Measurements from ENCODE around the gene SPHK2.

SPHK2 gene

DNA sequence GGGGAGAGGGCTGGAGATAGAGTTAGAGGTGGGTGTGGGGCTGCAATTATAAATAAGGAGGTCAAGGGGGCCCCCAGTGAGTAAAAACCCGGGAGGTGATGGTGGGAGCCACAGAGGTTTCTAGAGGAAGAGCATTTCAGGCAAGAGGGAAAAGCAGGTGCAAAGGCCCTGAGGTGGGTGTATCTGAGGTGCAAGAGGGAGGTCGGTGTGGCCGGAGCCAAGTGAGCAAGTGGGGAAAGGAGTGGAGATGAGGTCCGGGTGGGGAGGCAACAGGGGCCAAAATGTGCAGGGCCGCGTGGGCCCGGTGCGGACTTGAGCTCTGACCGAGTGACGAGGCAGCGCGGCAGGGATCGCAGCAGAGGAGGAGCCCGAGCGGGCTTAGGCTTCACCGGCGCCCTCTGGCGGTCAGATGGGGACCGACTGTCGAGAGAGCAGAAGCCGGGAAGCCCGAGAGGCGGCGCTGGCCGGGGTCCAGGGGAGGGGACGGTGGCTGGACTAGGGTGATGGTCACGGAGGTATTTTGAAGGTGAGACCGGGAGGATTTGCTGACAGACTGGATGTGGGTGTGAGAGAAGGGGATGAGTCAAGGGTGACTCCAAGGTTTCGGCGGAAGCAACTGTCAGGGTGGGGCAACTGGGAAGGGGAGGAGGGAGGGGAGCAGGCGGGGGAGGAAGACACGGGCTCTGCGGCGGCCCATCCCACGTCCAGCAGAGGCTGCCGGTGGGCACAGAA is 30.5 kb upstream of the SPHK2 start:
- H3K27ac ChIP-seq (ENCODE audit: insufficient read depth, low read length, poor library complexity, severe bottlenecking): peak overlapping the region; percentile 16
- no peaks in the 10 kb centered on the region for H3K9me3 ChIP-seq (ENCODE audit: control insufficient read depth, low read length)
- peaks cover 8% of the 10 kb centered on the region for H3K4me1 ChIP-seq (ENCODE audit: control insufficient read depth, insufficient read depth, low read length, poor library complexity, severe bottlenecking)
- H3K4me3 ChIP-seq (ENCODE audit: insufficient read depth, low read depth, low read length, poor library complexity, severe bottlenecking): peak overlapping the region; percentile 43
- H3K36me3 ChIP-seq (ENCODE audit: control insufficient read depth, insufficient read depth, low read length): no peaks in the 10 kb centered on the region
- DNase-seq: peak; percentile 64 to 81 (median 74)
- H3K27me3 ChIP-seq (replicated peaks; ENCODE audit: control insufficient read depth, insufficient read depth, low read length, poor library complexity, severe bottlenecking): no peaks in the 10 kb centered on the region

DNA sequence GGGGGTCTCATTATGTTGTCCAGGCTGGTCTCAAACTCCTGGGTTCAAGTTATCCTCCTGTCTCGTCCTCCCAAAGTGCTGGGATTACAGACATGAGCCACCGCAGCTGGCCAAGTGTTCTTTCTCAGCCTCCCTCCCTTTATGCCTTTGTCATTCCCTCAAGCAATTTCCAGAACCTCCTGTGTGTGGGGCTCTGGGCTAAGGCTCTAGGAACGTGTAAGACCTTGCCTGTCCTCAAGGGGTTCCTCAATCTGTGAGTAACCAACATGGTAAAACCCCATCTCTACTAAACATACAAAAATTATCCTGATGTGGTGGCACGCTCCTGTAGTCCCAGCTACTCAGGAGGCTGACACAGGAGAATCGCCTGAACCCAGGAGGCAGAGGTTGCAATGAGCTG is 28.3 kb upstream of the SPHK2 start:
- H3K4me3 ChIP-seq (ENCODE audit: insufficient read depth, low read depth, low read length, poor library complexity, severe bottlenecking): no peak overlapping the region
- no peaks in the 10 kb centered on the region for H3K9me3 ChIP-seq (ENCODE audit: control insufficient read depth, low read length)
- H3K27ac ChIP-seq (ENCODE audit: insufficient read depth, low read length, poor library complexity, severe bottlenecking): no peak overlapping the region
- H3K36me3 ChIP-seq (ENCODE audit: control insufficient read depth, insufficient read depth, low read length): no peaks in the 10 kb centered on the region
- DNase-seq: no peak
- no peaks in the 10 kb centered on the region for H3K27me3 ChIP-seq (replicated peaks; ENCODE audit: control insufficient read depth, insufficient read depth, low read length, poor library complexity, severe bottlenecking)
- H3K4me1 ChIP-seq (ENCODE audit: control insufficient read depth, insufficient read depth, low read length, poor library complexity, severe bottlenecking): peaks cover 12% of the 10 kb centered on the region

DNA sequence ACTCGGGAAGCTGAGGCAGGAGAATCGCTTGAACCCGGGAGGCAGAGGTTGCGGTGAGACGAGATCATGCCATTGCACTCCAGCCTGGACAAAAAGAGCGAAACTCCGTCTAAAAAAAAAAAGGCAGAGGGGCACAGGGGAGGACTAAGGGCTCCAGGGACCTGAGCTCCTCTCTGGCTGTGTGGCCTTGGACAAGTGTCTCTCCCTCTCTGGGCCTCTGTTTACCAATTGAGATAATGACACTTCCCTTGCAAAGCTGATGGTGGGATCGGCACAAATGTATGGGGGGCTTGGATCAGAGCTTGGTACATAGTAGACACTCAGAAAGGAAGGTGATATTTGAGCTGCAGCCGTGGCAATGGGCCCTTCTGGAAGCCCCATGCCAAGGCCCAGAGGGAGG is 24.1 kb upstream of the SPHK2 start:
- Histone ChIP-seq H3K4me3 (ENCODE audit: insufficient read depth, low read depth, low read length, poor library complexity, severe bottlenecking) (no peak overlapping the region), H3K9me3 (ENCODE audit: control insufficient read depth, low read length) (no peaks in the 10 kb centered on the region)

DNA sequence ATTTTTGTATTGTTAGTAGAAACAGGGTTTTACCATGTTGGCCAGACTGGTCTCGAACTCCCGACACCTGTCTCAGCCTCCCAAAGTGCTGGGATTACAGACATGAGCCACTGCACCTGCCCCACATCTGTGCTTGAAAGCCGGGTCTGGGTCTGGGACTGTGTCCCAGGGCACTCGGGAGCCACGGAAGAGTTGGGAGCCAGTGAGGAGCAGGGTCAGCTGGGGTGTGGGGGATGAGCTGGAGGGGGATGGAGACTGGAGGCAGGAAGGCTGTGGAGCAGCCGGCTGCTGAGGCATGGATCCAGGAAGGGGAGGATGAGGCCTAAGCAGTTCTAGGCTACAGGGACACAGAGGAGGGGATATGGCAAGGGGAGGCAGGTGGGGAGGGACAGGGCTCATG is 23.5 kb upstream of the SPHK2 start:
- Histone ChIP-seq H3K4me1 (ENCODE audit: control insufficient read depth, insufficient read depth, low read length, poor library complexity, severe bottlenecking) (peaks cover 16% of the 10 kb centered on the region), H3K27ac (ENCODE audit: insufficient read depth, low read length, poor library complexity, severe bottlenecking) (no peak overlapping the region), H3K36me3 (ENCODE audit: control insufficient read depth, insufficient read depth, low read length) (no peaks in the 10 kb centered on the region), H3K4me3 (ENCODE audit: insufficient read depth, low read depth, low read length, poor library complexity, severe bottlenecking) (no peak overlapping the region), H3K9me3 (ENCODE audit: control insufficient read depth, low read length) (no peaks in the 10 kb centered on the region), H3K27me3 (replicated peaks; ENCODE audit: control insufficient read depth, insufficient read depth, low read length, poor library complexity, severe bottlenecking) (no peaks in the 10 kb centered on the region)
- no peak for DNase-seq

More for the DNA sequence above, 24.1 kb upstream of the SPHK2 start:
- Histone ChIP-seq H3K4me1 (ENCODE audit: control insufficient read depth, insufficient read depth, low read length, poor library complexity, severe bottlenecking) (peaks cover 16% of the 10 kb centered on the region), H3K36me3 (ENCODE audit: control insufficient read depth, insufficient read depth, low read length) (no peaks in the 10 kb centered on the region), H3K27me3 (replicated peaks; ENCODE audit: control insufficient read depth, insufficient read depth, low read length, poor library complexity, severe bottlenecking) (no peaks in the 10 kb centered on the region), H3K27ac (ENCODE audit: insufficient read depth, low read length, poor library complexity, severe bottlenecking) (no peak overlapping the region)
- no peak for DNase-seq

DNA sequence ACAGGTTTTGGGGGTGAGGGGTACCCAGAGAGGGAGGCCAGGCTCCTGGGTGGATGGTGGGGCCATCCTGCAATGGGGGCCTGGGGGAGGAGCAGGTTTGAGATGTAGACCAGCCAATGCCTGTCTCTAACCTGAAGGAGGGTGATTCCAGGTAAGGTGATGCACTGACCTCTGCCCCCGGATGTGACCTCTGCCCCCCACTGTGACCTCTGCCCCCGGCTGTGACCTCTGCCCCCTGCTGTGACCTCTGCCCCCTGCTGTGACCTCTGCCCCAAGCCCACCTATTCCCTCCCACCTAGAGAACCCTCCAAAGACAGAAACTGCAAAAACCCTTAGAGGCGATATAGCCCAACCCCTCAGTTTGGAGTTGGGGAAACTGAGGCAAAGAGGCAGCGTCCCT is 23.1 kb upstream of the SPHK2 start:
- DNase-seq: no peak
- Histone ChIP-seq H3K9me3 (ENCODE audit: control insufficient read depth, low read length) (no peaks in the 10 kb centered on the region), H3K36me3 (ENCODE audit: control insufficient read depth, insufficient read depth, low read length) (no peaks in the 10 kb centered on the region), H3K4me1 (ENCODE audit: control insufficient read depth, insufficient read depth, low read length, poor library complexity, severe bottlenecking) (peaks cover 16% of the 10 kb centered on the region), H3K27ac (ENCODE audit: insufficient read depth, low read length, poor library complexity, severe bottlenecking) (peak overlapping the region; percentile 60), H3K4me3 (ENCODE audit: insufficient read depth, low read depth, low read length, poor library complexity, severe bottlenecking) (no peak overlapping the region), H3K27me3 (replicated peaks; ENCODE audit: control insufficient read depth, insufficient read depth, low read length, poor library complexity, severe bottlenecking) (no peaks in the 10 kb centered on the region)

DNA sequence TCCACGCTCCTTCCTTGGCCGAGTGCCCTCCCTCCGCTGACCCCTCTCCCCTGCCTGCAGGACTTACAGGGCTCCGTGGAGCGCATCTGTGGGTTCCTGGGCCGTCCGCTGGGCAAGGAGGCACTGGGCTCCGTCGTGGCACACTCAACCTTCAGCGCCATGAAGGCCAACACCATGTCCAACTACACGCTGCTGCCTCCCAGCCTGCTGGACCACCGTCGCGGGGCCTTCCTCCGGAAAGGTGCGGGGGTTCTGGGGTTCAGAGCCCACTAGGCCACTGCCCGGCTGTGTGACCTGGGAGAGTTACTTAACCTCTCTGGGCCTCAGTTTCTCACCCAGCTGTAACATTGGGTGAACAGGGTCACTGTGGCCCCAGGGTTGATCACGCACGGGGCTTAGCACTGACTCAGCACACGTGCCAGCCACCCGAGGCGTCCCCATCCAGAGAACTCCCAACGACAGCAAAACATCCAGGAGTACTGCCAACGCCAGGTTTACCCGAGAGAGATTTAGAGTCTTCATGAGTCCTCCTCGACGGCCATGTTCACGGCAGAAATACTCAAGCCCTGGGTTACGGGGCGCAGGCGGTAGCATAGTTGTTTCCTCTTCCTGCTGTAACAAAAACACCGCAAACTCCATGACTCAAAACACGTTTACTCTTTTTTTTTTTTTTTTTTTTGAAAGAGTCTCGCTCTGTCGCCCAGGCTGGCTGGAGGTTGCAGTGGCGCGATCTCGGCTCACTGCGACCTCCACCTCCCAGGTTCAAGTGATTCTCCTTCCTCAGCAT is 22.4 kb upstream of the SPHK2 start:
- Histone ChIP-seq H3K4me3 (ENCODE audit: insufficient read depth, low read depth, low read length, poor library complexity, severe bottlenecking) (peak overlapping the region; percentile 31), H3K9me3 (ENCODE audit: control insufficient read depth, low read length) (no peaks in the 10 kb centered on the region), H3K36me3 (ENCODE audit: control insufficient read depth, insufficient read depth, low read length) (no peaks in the 10 kb centered on the region), H3K27ac (ENCODE audit: insufficient read depth, low read length, poor library complexity, severe bottlenecking) (peak overlapping the region; percentile 60), H3K4me1 (ENCODE audit: control insufficient read depth, insufficient read depth, low read length, poor library complexity, severe bottlenecking) (peaks cover 16% of the 10 kb centered on the region), H3K27me3 (replicated peaks; ENCODE audit: control insufficient read depth, insufficient read depth, low read length, poor library complexity, severe bottlenecking) (no peaks in the 10 kb centered on the region)
- peak; percentile 26 to 40 (median 28) for DNase-seq

DNA sequence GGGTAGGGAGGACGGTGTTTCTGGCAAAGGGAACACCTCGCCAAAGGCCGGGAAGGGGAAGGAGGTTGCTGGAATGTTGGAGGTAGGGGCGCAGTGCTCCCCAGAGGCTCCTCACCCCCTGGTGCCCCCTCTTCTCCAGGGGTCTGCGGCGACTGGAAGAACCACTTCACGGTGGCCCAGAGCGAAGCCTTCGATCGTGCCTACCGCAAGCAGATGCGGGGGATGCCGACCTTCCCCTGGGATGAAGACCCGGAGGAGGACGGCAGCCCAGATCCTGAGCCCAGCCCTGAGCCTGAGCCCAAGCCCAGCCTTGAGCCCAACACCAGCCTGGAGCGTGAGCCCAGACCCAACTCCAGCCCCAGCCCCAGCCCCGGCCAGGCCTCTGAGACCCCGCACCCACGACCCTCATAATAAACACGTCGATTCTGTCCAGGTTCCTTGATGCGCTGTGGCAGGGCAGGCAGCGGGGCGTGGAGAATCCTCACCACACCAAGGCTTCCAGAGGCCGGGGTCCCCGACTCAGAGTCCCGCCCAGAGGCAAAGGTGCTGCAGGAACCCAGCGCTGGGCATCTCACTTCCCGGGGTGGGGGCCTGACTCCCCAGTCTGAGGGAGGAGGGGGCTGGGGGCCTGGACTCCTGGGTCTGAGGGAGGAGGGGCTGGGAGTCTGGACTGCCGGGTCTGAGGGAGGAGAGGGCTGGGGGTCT is 20.2 kb upstream of the SPHK2 start:
- Histone ChIP-seq H3K36me3 (ENCODE audit: control insufficient read depth, insufficient read depth, low read length) (no peaks in the 10 kb centered on the region), H3K9me3 (ENCODE audit: control insufficient read depth, low read length) (no peaks in the 10 kb centered on the region), H3K4me3 (ENCODE audit: insufficient read depth, low read depth, low read length, poor library complexity, severe bottlenecking) (no peak overlapping the region), H3K27ac (ENCODE audit: insufficient read depth, low read length, poor library complexity, severe bottlenecking) (no peak overlapping the region), H3K27me3 (replicated peaks; ENCODE audit: control insufficient read depth, insufficient read depth, low read length, poor library complexity, severe bottlenecking) (no peaks in the 10 kb centered on the region), H3K4me1 (ENCODE audit: control insufficient read depth, insufficient read depth, low read length, poor library complexity, severe bottlenecking) (peaks cover 13% of the 10 kb centered on the region)
- DNase-seq: no peak

DNA sequence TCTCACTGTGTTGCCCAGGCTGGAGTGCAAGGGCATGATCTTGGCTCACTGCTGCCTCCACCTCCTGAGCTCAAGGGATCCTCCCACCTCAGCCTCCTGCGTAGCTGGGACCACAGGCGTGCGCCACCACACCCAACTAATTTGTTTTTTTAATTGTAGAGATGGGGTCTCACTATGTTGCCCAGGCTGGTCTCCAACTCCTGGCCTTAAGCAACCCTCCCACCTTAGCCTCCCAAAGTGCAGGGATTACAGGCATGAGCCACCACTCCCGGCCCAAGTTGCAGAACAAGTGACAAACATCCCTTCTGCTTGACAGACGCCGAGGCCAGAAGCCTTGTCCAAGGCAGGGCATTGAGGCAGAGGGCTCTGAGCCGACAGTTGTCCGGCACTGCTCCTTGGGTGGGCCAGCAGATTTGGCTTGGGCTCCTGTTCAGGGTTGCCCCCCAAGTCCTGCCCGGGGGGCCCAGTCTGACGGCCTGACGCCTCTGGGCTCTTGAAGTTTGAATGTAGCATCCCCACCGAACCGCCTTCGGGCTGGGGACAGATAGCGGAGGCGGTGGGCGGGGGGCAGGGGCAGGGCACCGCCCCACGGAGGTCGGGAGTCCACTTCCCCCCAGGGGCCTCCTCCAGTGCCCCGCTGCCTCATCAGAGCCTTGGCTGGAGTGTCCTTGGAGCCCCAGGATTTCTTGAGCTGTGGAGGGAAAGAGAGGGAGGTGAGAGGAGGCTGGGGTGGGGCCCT is 18.5 kb upstream of the SPHK2 start:
- Histone ChIP-seq H3K4me1 (ENCODE audit: control insufficient read depth, insufficient read depth, low read length, poor library complexity, severe bottlenecking) (peaks cover 11% of the 10 kb centered on the region), H3K4me3 (ENCODE audit: insufficient read depth, low read depth, low read length, poor library complexity, severe bottlenecking) (no peak overlapping the region), H3K9me3 (ENCODE audit: control insufficient read depth, low read length) (no peaks in the 10 kb centered on the region), H3K27ac (ENCODE audit: insufficient read depth, low read length, poor library complexity, severe bottlenecking) (no peak overlapping the region), H3K36me3 (ENCODE audit: control insufficient read depth, insufficient read depth, low read length) (no peaks in the 10 kb centered on the region), H3K27me3 (replicated peaks; ENCODE audit: control insufficient read depth, insufficient read depth, low read length, poor library complexity, severe bottlenecking) (no peaks in the 10 kb centered on the region)
- DNase-seq: no peak

DNA sequence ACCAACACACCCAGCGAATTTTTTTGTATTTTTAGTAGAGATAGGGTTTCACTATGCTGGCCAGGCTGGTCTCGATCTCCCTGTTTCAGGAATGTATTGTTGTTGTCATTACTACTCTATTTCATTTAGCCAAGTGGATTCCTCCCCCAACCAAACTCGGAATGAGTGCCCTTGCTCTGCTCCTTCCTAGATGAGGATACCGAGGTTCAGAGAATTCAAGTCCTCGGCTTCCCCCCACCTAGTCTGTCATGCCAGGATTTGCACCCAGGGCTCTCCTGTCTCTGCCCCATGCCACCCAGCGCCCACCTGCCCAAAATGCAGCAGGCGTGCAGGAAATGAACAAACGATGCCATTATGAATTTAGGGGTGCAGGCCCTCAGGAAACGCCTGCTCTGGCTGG is 16.3 kb upstream of the SPHK2 start:
- no peak for DNase-seq
- Histone ChIP-seq H3K9me3 (ENCODE audit: control insufficient read depth, low read length) (no peaks in the 10 kb centered on the region), H3K4me3 (ENCODE audit: insufficient read depth, low read depth, low read length, poor library complexity, severe bottlenecking) (no peak overlapping the region), H3K36me3 (ENCODE audit: control insufficient read depth, insufficient read depth, low read length) (no peaks in the 10 kb centered on the region), H3K4me1 (ENCODE audit: control insufficient read depth, insufficient read depth, low read length, poor library complexity, severe bottlenecking) (no peaks in the 10 kb centered on the region), H3K27me3 (replicated peaks; ENCODE audit: control insufficient read depth, insufficient read depth, low read length, poor library complexity, severe bottlenecking) (no peaks in the 10 kb centered on the region), H3K27ac (ENCODE audit: insufficient read depth, low read length, poor library complexity, severe bottlenecking) (no peak overlapping the region)
